ENCODE data around the gene RTN4RL1.
A peak's percentile ranks its signal among the peaks of the same experiment; 100 is the strongest.
"Not testable (repeated sequence)": the region's sequence is repeated elsewhere in the genome, so short reads cannot be mapped to it uniquely, and the experiment has no call there.

Gene RTN4RL1

GRCh38 chr17:2023692-2024571, 1.2 kb downstream of the RTN4RL1 start:
- DNase-seq = no peak

- DNase-seq = no peak
Measured at GRCh38 chr17:2023256-2023655, 1.9 kb downstream of the RTN4RL1 start.

- no peak for DNase-seq
Measured at GRCh38 chr17:2022647-2023240, 2.4 kb downstream of the RTN4RL1 start.

GRCh38 chr17:2020721-2021120, 4.4 kb downstream of the RTN4RL1 start:
- no peak for DNase-seq

- DNase-seq = no peak
Measured at GRCh38 chr17:2019723-2020122, 5.4 kb downstream of the RTN4RL1 start.

GRCh38 chr17:2018716-2019510, 6.2 kb downstream of the RTN4RL1 start:
- DNase-seq = peak; percentile 89 to 90

- DNase-seq = no peak
Measured at GRCh38 chr17:2017274-2017941, 7.7 kb downstream of the RTN4RL1 start.

- no peak for DNase-seq
Measured at GRCh38 chr17:2016494-2016893, 8.6 kb downstream of the RTN4RL1 start.

- no peak for DNase-seq
Measured at GRCh38 chr17:2015314-2015713, 9.8 kb downstream of the RTN4RL1 start.

- no peak for DNase-seq
Measured at GRCh38 chr17:2013994-2014317, 11.2 kb downstream of the RTN4RL1 start.

- not testable (repeated sequence) for DNase-seq
Measured at GRCh38 chr17:2013220-2013993, 11.7 kb downstream of the RTN4RL1 start.

GRCh38 chr17:2012499-2012898, 12.6 kb downstream of the RTN4RL1 start:
- DNase-seq = no peak

GRCh38 chr17:2011411-2012371, 13.4 kb downstream of the RTN4RL1 start:
- DNase-seq = no peak

GRCh38 chr17:2009737-2010136, 15.4 kb downstream of the RTN4RL1 start:
- no peak for DNase-seq

- DNase-seq = no peak
Measured at GRCh38 chr17:2008332-2009126, 16.6 kb downstream of the RTN4RL1 start.

- no peak for DNase-seq
Measured at GRCh38 chr17:2004435-2004952, 20.6 kb downstream of the RTN4RL1 start.

GRCh38 chr17:2003525-2003924, 21.6 kb downstream of the RTN4RL1 start:
- no peak for DNase-seq

- DNase-seq = no peak
Measured at GRCh38 chr17:2002767-2003329, 22.3 kb downstream of the RTN4RL1 start.

GRCh38 chr17:1999557-2000251, 25.4 kb downstream of the RTN4RL1 start:
- DNase-seq = peak; percentile 94 to 96

All from SHP77 (cell line).